A673 (cell line): ENCODE results near the gene MND1.

Experiments used
- CTCF ChIP-seq: fragments of 300-800, 200-600 bp; sonication (generic); conservative IDR thresholded peaks from 2 replicates; pipeline ENCODE4 v1.5.1; 2017; ENCODE audit warnings: low read depth, mild to moderate bottlenecking, antibody characterized with exemption, low read length, moderate library complexity, mixed read lengths
- EZH2 ChIP-seq: fragments of 200-600 bp; sonication (generic); IDR thresholded peaks from 2 replicates; pipeline ENCODE4 v1.6.1; 2017; ENCODE audit warnings: borderline replicate concordance, low read depth, mild to moderate bottlenecking, mixed read lengths, antibody characterized with exemption, low read length; ENCODE audit not compliant: poor library complexity, severe bottlenecking

- TF ChIP-seq EZH2 (no peak), CTCF (no peak)
Measured at GRCh38 chr4:153393397-153393796, 48.9 kb downstream of the MND1 start.
